ENCODE measurements around the gene TMEM62. TPM values are rescaled to one million over a fixed set of nuclear protein-coding genes. Genes with fewer than 3 reads are reported as not detected.

The TMEM62 gene
- polyA plus RNA-seq, 2 of the 4 experiments (the other 2 are of a cell fraction), result 6.9 to 7.8 TPM

- 47% methylated on average over 15 of the region's 23 CpGs for WGBS (ENCODE audit: missing lambda C conversion rate)
- CTCF ChIA-PET, result interaction anchor here (0.9 to 3.2 kb wide), 5 partner anchors 11 to 77 kb away, joined by 3 to 28 read pairs (median 5); no protein-coding TSS in a partner anchor
- ATAC-seq, result no peak
These were observed 74.9 kb downstream of the TMEM62 start for GRCh38 chr15:43208052-43209002.

DNA sequence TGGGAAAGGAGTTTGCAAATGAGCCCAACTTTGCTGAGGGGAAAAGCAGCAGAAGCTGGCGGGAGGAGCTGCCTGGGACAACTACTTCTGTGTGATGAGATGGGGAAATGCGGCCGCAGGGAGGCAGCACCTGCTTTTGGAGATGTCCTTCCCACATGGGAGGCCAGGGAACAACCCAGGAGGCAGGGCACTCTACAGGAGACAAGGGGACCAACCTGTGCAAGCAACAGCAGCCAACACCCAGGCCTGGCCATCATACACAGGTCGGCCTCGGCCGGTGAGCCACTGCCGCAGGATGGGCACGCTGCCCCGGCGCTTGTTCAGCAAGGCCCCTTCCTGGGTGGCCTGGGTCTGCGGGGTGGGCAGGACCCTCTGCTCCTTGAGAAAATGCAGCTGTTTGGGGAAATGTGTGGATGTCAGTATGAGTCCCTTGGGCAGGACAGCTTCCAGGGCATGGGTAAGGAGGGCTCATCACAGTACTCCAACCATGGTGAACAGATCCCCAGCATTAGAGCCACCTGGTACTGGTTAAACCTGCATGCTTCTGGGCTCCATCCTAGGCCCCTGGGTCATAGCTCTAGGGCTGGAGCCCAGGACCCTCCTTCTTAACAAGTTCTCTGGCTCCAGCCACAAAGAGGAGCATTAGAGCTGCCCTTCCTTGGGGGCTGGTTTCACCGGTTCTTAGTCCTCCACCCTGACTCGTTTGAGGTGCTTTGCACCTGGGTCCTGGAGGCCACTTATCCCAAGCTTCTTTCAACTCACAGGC is 75.9 kb downstream of the TMEM62 start:
- CTCF ChIA-PET, result interaction anchor here (0.9 to 3.2 kb wide), 5 partner anchors 10 to 76 kb away, joined by 3 to 28 read pairs (median 5); no protein-coding TSS in a partner anchor
- ATAC-seq (peak; percentile 37 to 79; a peak in 3 of 6 replicates), FAIRE-seq (no peak), DNase-seq (ENCODE audit: low read depth in 1 of 2, low spot score in 1 of 2) (peak; percentile 35 to 42)
- Histone ChIP-seq H3K4me1 (no peaks in the 10 kb centered on the region), H3K9me3 (no peaks in the 10 kb centered on the region), H3K27ac (no peak overlapping the region), H3K4me3 (no peak overlapping the region), H3K4me2 (no peak overlapping the region)
- TF ChIP-seq CTCF (IDR thresholded peaks at IDR 0.05) (0 out of 3 replicates have a peak, but pooled peaks have one; percentile 15), RFX5 (IDR thresholded peaks at IDR 0.05) (no peak), RAD21 (conservative IDR thresholded peaks at IDR 0.05 in 1 of 2, IDR thresholded peaks at IDR 0.05 in 1 of 2) (peak in 1 of 2 experiments; percentile 30; a peak in 3 of 5 replicates)
- WGBS (ENCODE audit: missing lambda C conversion rate), result 75% methylated on average over 11 of the region's 13 CpGs
- POLR2A ChIA-PET, result no interaction called here

More at GRCh38 chr15:43208052-43209002, 74.9 kb downstream of the TMEM62 start:
- POLR2A ChIA-PET, result no interaction called here
- FAIRE-seq, result no peak
- Histone ChIP-seq H3K4me3 (no peak overlapping the region), H3K4me2 (no peak overlapping the region), H3K9me3 (no peaks in the 10 kb centered on the region), H3K27ac (no peak overlapping the region), H3K4me1 (no peaks in the 10 kb centered on the region)
- TF ChIP-seq HOXB13 (CRISPR knock-in tag; IDR thresholded peaks at IDR 0.05; ENCODE audit: low read depth), result no peak
- TF ChIP-seq POLR2AphosphoS2 (conservative IDR thresholded peaks at IDR 0.05; ENCODE audit: low read length), result no peak
- TF ChIP-seq RCOR1 (IDR thresholded peaks at IDR 0.05; ENCODE audit: low read depth, low read length), result no peak
- TF ChIP-seq CBX2 (IDR thresholded peaks at IDR 0.05; ENCODE audit: borderline replicate concordance, low read depth), result no peak
- no peak for TF ChIP-seq CTCF (IDR thresholded peaks at IDR 0.05)
- no peak for TF ChIP-seq CEBPB (IDR thresholded peaks at IDR 0.05)
- TF ChIP-seq MAX (IDR thresholded peaks at IDR 0.05), result no peak
- no peak for TF ChIP-seq POLR2A (IDR thresholded peaks at IDR 0.05; ENCODE audit: low read length)
- no peak for DNase-seq (ENCODE audit: low read depth in 1 of 2, low spot score in 1 of 2)

DNA sequence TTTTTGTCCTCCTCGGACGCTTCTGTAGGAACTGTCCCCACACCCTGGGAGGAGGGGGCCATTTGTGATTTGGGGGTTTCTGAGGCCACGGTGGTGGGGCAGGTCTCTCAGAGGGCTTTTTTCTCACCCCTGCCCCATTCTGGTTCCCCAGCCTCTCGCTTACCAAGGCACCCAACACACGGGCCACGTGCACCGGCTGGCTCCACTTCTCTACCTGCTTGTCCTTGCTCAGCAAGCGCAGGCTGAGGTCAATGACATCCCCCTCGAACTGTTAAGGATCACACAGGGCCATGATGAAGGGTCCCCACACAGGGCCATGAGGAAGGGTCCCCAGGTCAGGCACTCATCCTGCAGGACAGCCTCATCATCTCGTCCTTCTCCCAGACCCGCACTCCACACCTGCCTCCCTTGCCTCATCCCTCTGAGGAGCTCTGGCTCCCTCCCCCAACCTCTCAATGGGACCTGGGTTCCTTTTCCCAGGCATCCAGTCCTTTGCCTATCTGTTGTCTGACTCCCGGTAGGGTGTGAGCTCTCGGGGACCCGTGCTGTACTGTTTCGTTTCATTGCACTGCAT is 76.9 kb downstream of the TMEM62 start:
- ATAC-seq, result no peak
- Histone ChIP-seq H3K4me3 (no peak overlapping the region), H3K4me2 (no peak overlapping the region), H3K9me3 (no peaks in the 10 kb centered on the region), H3K4me1 (no peaks in the 10 kb centered on the region), H3K27ac (no peak overlapping the region)
- ChIA-PET POLR2A (no interaction called here), CTCF (interaction anchor here (1.5 to 5.2 kb wide), 3 partner anchors 14 to 76 kb away, joined by 3 to 31 read pairs (median 28); no protein-coding TSS in a partner anchor)
- DNase-seq (ENCODE audit: low read depth in 1 of 2, low spot score in 1 of 2), result no peak
- no peak for FAIRE-seq
- TF ChIP-seq ZSCAN20 (CRISPR knock-in tag; IDR thresholded peaks at IDR 0.05) (no peak), SMC3 (IDR thresholded peaks at IDR 0.05) (no peak), RFX5 (IDR thresholded peaks at IDR 0.05) (no peak), FOSL2 (IDR thresholded peaks at IDR 0.05) (no peak), FOSL2 (CRISPR knock-in tag; IDR thresholded peaks at IDR 0.05) (no peak), CTCF (IDR thresholded peaks at IDR 0.05) (no peak), USF2 (IDR thresholded peaks at IDR 0.05) (no peak), POLR2AphosphoS2 (conservative IDR thresholded peaks at IDR 0.05; ENCODE audit: low read length) (no peak), ELK1 (IDR thresholded peaks at IDR 0.05; ENCODE audit: low read depth, low read length) (no peak), KDM5A (IDR thresholded peaks at IDR 0.05) (no peak), GATA3 (IDR thresholded peaks at IDR 0.05; ENCODE audit: borderline replicate concordance) (no peak), RARB (CRISPR knock-in tag; IDR thresholded peaks at IDR 0.05) (no peak)
- 67% methylated on average over 14 of the region's 15 CpGs for WGBS (ENCODE audit: missing lambda C conversion rate)
